Fibroblast of lung (primary cell): ENCODE results near the gene PDZD2. TPM values are rescaled to one million over a fixed set of nuclear protein-coding genes. Genes with fewer than 3 reads are reported as not detected.
"Not testable (repeated sequence)": the region's sequence is repeated elsewhere in the genome, so short reads cannot be mapped to it uniquely, and the experiment has no call there.

Experiments
- DNase-seq, 2 donors: peaks; one replicate each; pipeline versions ENCODE4 v3.0.0 to v3.0.0-alpha.2; 2010; ENCODE audit warnings: low read depth in 2 of 2
- H2AFZ ChIP-seq: 2 replicates; pipeline ENCODE4 v1.5.1; 2012; ENCODE audit warnings: low read length, control low read depth, inconsistent platforms
- H3K27ac ChIP-seq: 2 replicates; pipeline ENCODE4 v1.5.1; 2011; ENCODE audit warnings: low read length, control low read depth; ENCODE audit not compliant: insufficient read depth
- H3K27me3 ChIP-seq: 2 replicates; pipeline ENCODE4 v1.5.1; 2011; ENCODE audit warnings: mild to moderate bottlenecking, low read length; ENCODE audit not compliant: control insufficient read depth, insufficient read depth
- H3K36me3 ChIP-seq: 2 replicates; pipeline ENCODE4 v1.5.1; 2011; ENCODE audit warnings: low read length; ENCODE audit not compliant: control insufficient read depth, insufficient read depth
- H3K4me1 ChIP-seq: 2 replicates; pipeline ENCODE4 v1.5.1; 2011; ENCODE audit warnings: low read length; ENCODE audit not compliant: control insufficient read depth, insufficient read depth; ENCODE audit errors: extremely low read depth
- H3K4me2 ChIP-seq: 2 replicates; pipeline ENCODE4 v1.5.1; 2011; ENCODE audit warnings: low read length, control low read depth; ENCODE audit not compliant: insufficient read depth; ENCODE audit errors: extremely low read depth
- H3K4me3 ChIP-seq, 4 experiments: fragments of 200-600 bp in 1 of 4; sonication (generic) in 1 of 4; replicated peaks in 1 of 4; 2 replicates each; pipeline ENCODE4 v1.5.1; 2011 to 2016; ENCODE audit warnings: low read length in 4 of 4, low read depth in 3 of 4, mild to moderate bottlenecking in 3 of 4, control low read depth in 2 of 4, inconsistent platforms in 1 of 4, mixed read lengths in 1 of 4; ENCODE audit not compliant: insufficient read depth in 1 of 4; ENCODE audit errors: control extremely low read depth in 1 of 4
- H3K79me2 ChIP-seq: 2 replicates; pipeline ENCODE4 v1.5.1; 2012; ENCODE audit warnings: mild to moderate bottlenecking, low read length, inconsistent platforms; ENCODE audit not compliant: control insufficient read depth, insufficient read depth
- H3K9ac ChIP-seq: 2 replicates; pipeline ENCODE4 v1.5.1; 2011; ENCODE audit warnings: mild to moderate bottlenecking, low read length, control low read depth; ENCODE audit not compliant: insufficient read depth
- H3K9me3 ChIP-seq: 2 replicates; pipeline ENCODE4 v1.5.1; 2012; ENCODE audit warnings: low read depth, low read length; ENCODE audit not compliant: control insufficient read depth, insufficient read depth
- H4K20me1 ChIP-seq: 2 replicates; pipeline ENCODE4 v1.5.1; 2011; ENCODE audit warnings: low read length; ENCODE audit not compliant: control insufficient read depth, insufficient read depth; ENCODE audit errors: extremely low read depth
- EZH2 ChIP-seq: IDR thresholded peaks from 2 replicates; pipeline ENCODE4 v1.5.1; 2012; ENCODE audit warnings: low read length, control low read depth, mild to moderate bottlenecking; ENCODE audit errors: missing control alignments
- polyA plus RNA-seq, 2 donors: library from polyadenylated mRNA; depleted of rRNA in 1 of 2; stranded (reverse) in 1 of 2; unstranded in 1 of 2; fragments of >200 nt; gene quantifications; 2 replicates each; pipeline ENCODE4 v1.2.1, GENCODE V29; 2011 to 2012; ENCODE audit warnings: missing spikeins in 1 of 2
- total RNA-seq: library from RNA; depleted of rRNA; stranded (reverse); fragments of >200 nt; gene quantifications from 2 replicates; pipeline ENCODE4 v1.2.1, GENCODE V29; 2014
- TF ChIP-seq, protein P1 (sequence below), 2 donors: IDR thresholded peaks in 1 of 2; conservative IDR thresholded peaks in 1 of 2; 1 replicate in 1 of 2; 2 replicates in 1 of 2; pipeline ENCODE4 v1.5.1; 2011 to 2012; ENCODE audit warnings: low read length in 2 of 2, control low read depth in 1 of 2, inconsistent platforms in 1 of 2, low read depth in 1 of 2, mild to moderate bottlenecking in 1 of 2

PDZD2 gene
- total and polyA plus RNA-seq, 2 donors (not counting 1 experiment from before 2014, with no cell fraction given): 0.33 to 0.40 TPM

DNA sequence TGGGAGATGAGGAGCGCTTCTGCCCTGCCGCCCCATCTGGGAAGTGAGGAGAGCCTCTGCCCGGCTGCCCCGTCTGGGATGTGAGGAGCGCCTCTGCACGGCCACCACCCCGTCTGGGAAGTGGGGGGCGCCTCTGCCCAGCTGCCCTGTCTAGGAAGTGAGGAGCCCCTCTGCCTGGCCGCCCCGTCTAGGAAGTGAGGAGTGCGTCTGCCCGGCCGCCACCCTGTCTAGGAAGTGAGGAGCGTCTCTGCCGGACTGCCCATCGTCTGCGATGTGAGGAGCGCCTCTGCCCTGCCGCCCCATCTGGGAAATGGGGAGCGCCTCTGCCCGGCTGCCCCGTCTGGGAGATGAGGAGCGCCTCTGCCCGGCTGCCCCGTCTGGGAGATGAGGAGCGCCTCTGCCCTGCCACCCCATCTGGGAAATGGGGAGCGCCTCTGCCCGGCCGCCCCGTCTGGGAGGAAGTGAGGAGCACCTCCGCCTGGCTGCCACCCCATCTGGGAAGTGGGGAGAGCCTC is 401.3 kb downstream of the PDZD2 start:
- H3K4me2 ChIP-seq, H2AFZ ChIP-seq, H3K79me2 ChIP-seq, H3K27ac ChIP-seq, DNase-seq, H4K20me1 ChIP-seq, H3K9ac ChIP-seq, H3K4me3 ChIP-seq, H3K36me3 ChIP-seq, H3K4me1 ChIP-seq, H3K27me3 ChIP-seq, H3K9me3 ChIP-seq: not testable (repeated sequence)

DNA sequence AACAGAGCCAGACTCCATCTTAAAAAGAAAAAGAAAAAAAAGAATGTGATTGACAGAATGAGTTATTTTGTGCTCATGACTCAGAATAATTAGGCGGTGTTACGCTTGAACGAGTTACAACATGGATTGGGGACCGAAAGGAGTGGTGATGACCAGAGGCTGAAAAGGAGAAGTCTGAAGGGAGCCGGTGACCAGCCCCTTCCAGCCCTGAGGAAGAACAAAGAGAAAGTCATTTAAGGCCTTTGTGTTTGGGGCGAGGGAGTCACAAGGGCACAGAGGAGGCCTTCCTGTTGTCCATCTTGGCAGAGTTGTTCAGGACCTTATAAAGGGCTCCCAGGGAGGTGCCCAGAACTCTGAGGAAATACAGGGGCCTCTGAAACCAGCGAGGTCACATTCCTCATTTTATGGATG is 403.6 kb downstream of the PDZD2 start:
- TF ChIP-seq EZH2: no peak
- TF ChIP-seq, protein P1, sequence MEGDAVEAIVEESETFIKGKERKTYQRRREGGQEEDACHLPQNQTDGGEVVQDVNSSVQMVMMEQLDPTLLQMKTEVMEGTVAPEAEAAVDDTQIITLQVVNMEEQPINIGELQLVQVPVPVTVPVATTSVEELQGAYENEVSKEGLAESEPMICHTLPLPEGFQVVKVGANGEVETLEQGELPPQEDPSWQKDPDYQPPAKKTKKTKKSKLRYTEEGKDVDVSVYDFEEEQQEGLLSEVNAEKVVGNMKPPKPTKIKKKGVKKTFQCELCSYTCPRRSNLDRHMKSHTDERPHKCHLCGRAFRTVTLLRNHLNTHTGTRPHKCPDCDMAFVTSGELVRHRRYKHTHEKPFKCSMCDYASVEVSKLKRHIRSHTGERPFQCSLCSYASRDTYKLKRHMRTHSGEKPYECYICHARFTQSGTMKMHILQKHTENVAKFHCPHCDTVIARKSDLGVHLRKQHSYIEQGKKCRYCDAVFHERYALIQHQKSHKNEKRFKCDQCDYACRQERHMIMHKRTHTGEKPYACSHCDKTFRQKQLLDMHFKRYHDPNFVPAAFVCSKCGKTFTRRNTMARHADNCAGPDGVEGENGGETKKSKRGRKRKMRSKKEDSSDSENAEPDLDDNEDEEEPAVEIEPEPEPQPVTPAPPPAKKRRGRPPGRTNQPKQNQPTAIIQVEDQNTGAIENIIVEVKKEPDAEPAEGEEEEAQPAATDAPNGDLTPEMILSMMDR (conservative IDR thresholded peaks at IDR 0.05 in 1 of 2, IDR thresholded peaks at IDR 0.05 in 1 of 2; ENCODE audit: low read depth in 1 of 2, low read length in 2 of 2): no peak
- Histone ChIP-seq H3K27me3 (no peaks in the 10 kb centered on the region), H3K27ac (no peak overlapping the region), H4K20me1 (no peaks in the 10 kb centered on the region), H3K4me1 (peaks cover 7% of the 10 kb centered on the region), H3K36me3 (no peaks in the 10 kb centered on the region), H3K4me2 (no peak overlapping the region), H3K9ac (no peak overlapping the region), H3K79me2 (no peaks in the 10 kb centered on the region), H3K4me3 (no peak overlapping the region), H3K9me3 (no peaks in the 10 kb centered on the region), H2AFZ (no peak overlapping the region)
- DNase-seq: no peak

DNA sequence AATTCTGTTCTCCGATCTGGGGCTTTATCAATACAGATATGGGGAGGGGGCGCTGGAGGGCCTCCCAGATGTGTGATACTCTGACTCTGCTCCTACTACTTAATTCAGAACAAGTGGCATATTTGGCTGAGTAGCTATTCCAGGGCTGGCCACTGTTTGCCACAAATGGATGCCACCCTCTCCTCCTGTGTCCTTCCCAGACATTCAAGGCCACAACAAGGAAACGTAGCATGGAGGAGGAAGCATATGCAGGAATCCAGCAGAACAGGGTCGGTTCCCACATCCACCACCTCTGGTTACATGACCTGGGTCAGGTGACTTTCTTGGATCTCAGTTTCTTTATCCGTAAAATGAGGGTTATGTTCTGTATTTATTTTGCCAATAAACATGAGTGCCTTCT is 404.2 kb downstream of the PDZD2 start:
- TF ChIP-seq EZH2: no peak
- TF ChIP-seq, protein P1 (conservative IDR thresholded peaks at IDR 0.05 in 1 of 2, IDR thresholded peaks at IDR 0.05 in 1 of 2; ENCODE audit: low read depth in 1 of 2, low read length in 2 of 2): no peak
- no peak overlapping the region for H3K4me2 ChIP-seq
- H3K4me3 ChIP-seq: no peak overlapping the region

More for the DNA sequence above, 404.2 kb downstream of the PDZD2 start:
- H2AFZ ChIP-seq: no peak overlapping the region
- no peaks in the 10 kb centered on the region for H3K9me3 ChIP-seq
- no peaks in the 10 kb centered on the region for H3K27me3 ChIP-seq
- DNase-seq: no peak
- no peaks in the 10 kb centered on the region for H3K79me2 ChIP-seq
- no peaks in the 10 kb centered on the region for H3K36me3 ChIP-seq
- H3K27ac ChIP-seq: no peak overlapping the region
- H4K20me1 ChIP-seq: no peaks in the 10 kb centered on the region
- peaks cover 7% of the 10 kb centered on the region for H3K4me1 ChIP-seq
- no peak overlapping the region for H3K9ac ChIP-seq
